Glutamatergic neuron (in vitro differentiated cells): ENCODE results near the gene KCNK5. TPM values are rescaled to one million over a fixed set of nuclear protein-coding genes. Genes with fewer than 3 reads are reported as not detected.

Experiments
- DNase-seq: peaks from one replicate; pipeline ENCODE4 v3.0.0; 2022
- H3K27ac Mint-ChIP-seq: one replicate; pipeline ENCODE4 v1.8.0; 2020; ENCODE audit warnings: mild to moderate bottlenecking, mixed read lengths, inconsistent platforms; ENCODE audit not compliant: unreplicated experiment
- H3K27me3 Mint-ChIP-seq: one replicate; pipeline ENCODE4 v1.8.0; 2020; ENCODE audit warnings: mild to moderate bottlenecking, moderate library complexity, mixed read lengths, inconsistent platforms; ENCODE audit not compliant: unreplicated experiment
- H3K36me3 Mint-ChIP-seq: one replicate; pipeline ENCODE4 v1.8.0; 2020; ENCODE audit warnings: mild to moderate bottlenecking, mixed read lengths, inconsistent platforms; ENCODE audit not compliant: unreplicated experiment
- H3K4me1 Mint-ChIP-seq: one replicate; pipeline ENCODE4 v1.8.0; 2020; ENCODE audit warnings: mild to moderate bottlenecking, low read depth, mixed read lengths, inconsistent platforms; ENCODE audit not compliant: unreplicated experiment
- H3K4me3 Mint-ChIP-seq: one replicate; pipeline ENCODE4 v1.8.0; 2020; ENCODE audit warnings: mild to moderate bottlenecking, mixed read lengths, inconsistent platforms; ENCODE audit not compliant: unreplicated experiment
- H3K9me3 Mint-ChIP-seq: one replicate; pipeline ENCODE4 v1.8.0; 2020; ENCODE audit warnings: mild to moderate bottlenecking, moderate library complexity, mixed read lengths, inconsistent platforms; ENCODE audit not compliant: unreplicated experiment
- total RNA-seq: library from RNA; stranded (reverse); fragmentation: NEBNext Ultra II Directional; extraction: Animal tissue kit (Norgen Biotek cat#: 25700); gene quantifications from one replicate; pipeline ENCODE4 v1.2.1, GENCODE V29; 2021; ENCODE audit not compliant: unreplicated experiment
- TF ChIP-seq, protein P1 (sequence below): fragments of 200-600 bp; sonication (generic); IDR thresholded peaks from one replicate; pipeline ENCODE4 v1.5.0; 2021; ENCODE audit not compliant: partially characterized antibody, unreplicated experiment

The KCNK5 gene
- total RNA-seq, 1 donor from 2014 or later, result 0.71 TPM

DNA sequence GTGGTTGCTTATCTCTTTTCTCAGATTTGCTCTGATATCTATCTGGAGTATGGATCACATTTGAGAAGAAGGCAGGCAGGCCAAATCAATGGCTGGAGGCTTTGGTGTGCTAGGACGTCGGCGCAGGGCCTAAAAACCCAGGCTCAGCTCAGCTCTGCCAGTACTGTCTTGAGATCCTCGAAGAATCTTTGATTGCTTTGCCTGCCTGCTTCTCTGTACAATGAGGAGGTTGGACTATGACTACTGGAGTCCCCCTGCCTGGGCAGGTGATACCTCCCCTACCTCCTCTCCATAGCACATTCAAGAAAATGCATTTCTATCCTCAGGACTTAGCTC lies 25.1 kb downstream of the KCNK5 start:
- TF ChIP-seq, protein P1, sequence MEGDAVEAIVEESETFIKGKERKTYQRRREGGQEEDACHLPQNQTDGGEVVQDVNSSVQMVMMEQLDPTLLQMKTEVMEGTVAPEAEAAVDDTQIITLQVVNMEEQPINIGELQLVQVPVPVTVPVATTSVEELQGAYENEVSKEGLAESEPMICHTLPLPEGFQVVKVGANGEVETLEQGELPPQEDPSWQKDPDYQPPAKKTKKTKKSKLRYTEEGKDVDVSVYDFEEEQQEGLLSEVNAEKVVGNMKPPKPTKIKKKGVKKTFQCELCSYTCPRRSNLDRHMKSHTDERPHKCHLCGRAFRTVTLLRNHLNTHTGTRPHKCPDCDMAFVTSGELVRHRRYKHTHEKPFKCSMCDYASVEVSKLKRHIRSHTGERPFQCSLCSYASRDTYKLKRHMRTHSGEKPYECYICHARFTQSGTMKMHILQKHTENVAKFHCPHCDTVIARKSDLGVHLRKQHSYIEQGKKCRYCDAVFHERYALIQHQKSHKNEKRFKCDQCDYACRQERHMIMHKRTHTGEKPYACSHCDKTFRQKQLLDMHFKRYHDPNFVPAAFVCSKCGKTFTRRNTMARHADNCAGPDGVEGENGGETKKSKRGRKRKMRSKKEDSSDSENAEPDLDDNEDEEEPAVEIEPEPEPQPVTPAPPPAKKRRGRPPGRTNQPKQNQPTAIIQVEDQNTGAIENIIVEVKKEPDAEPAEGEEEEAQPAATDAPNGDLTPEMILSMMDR, result no peak
- peaks cover 3% of the 10 kb centered on the region for H3K27me3 Mint-ChIP-seq
- H3K4me3 Mint-ChIP-seq, result no peak overlapping the region
- peaks cover 4% of the 10 kb centered on the region for H3K9me3 Mint-ChIP-seq
- DNase-seq, result no peak
- peaks cover 9% of the 10 kb centered on the region for H3K4me1 Mint-ChIP-seq
- no peak overlapping the region for H3K27ac Mint-ChIP-seq
- H3K36me3 Mint-ChIP-seq, result no peaks in the 10 kb centered on the region

DNA sequence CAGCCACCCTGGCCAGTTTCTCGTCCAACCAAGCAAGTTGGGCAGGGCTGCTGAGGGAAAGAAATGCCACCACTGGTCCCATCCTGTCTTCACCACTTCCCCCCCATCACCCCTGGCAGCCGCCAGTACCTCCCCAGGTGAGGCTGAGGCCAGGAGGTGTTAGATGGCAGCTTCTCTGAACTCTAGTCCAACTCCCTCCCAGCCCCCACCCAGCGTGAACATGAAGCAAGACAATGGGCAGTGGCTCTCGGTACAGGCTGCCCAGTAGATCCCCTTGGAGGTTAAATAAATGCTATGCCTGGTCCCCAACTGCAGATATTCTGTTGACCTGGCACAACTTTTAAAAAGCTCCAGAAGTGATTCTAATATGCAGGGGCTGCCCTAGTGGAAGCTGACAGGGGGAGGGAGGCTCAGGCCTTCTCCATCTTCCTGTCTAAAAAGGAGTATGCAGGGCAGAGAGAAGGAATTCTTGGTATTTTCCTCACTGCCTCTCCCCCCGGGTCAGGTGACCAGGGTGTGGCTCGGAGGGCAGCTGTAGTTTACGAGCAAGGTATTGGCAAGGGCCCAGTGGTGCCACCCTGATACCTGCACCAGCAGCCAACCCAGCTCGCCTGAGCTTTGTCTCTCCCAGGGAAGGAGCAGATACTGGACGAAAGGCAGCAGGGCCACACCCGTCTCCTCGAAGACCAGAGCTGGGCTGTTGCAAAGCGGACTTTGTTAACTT lies 25.7 kb downstream of the KCNK5 start:
- Mint-ChIP-seq H3K36me3 (no peaks in the 10 kb centered on the region), H3K27ac (no peak overlapping the region), H3K4me3 (no peak overlapping the region), H3K4me1 (peaks cover 9% of the 10 kb centered on the region), H3K27me3 (peaks cover 3% of the 10 kb centered on the region), H3K9me3 (peaks cover 4% of the 10 kb centered on the region)
- TF ChIP-seq, protein P1, result no peak
- no peak for DNase-seq

DNA sequence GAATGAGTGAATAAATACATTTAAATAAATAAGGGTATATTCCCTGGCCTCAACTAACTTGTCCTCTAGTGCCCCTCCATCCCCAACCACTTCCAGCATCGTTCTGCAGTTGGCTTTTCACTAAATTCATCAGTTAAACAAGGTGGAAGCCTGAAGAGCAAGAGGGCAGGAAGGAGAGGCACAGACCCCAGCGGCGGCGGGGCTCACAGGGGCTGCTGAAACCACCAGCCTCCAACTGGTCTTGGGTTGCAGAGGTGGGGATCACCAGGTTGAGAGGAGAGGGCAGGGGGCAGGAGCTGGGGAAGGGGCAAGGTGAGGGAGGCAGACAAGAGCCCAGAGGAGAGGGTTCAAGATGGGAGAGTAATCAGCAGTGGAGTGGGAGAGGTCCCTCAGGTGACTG lies 27.1 kb downstream of the KCNK5 start:
- H3K27me3 Mint-ChIP-seq, result peaks cover 3% of the 10 kb centered on the region
- TF ChIP-seq, protein P1, result no peak
- no peak overlapping the region for H3K4me3 Mint-ChIP-seq
- no peak for DNase-seq
- peaks cover 5% of the 10 kb centered on the region for H3K4me1 Mint-ChIP-seq
- no peak overlapping the region for H3K27ac Mint-ChIP-seq
- H3K9me3 Mint-ChIP-seq, result peaks cover 2% of the 10 kb centered on the region
- no peaks in the 10 kb centered on the region for H3K36me3 Mint-ChIP-seq

DNA sequence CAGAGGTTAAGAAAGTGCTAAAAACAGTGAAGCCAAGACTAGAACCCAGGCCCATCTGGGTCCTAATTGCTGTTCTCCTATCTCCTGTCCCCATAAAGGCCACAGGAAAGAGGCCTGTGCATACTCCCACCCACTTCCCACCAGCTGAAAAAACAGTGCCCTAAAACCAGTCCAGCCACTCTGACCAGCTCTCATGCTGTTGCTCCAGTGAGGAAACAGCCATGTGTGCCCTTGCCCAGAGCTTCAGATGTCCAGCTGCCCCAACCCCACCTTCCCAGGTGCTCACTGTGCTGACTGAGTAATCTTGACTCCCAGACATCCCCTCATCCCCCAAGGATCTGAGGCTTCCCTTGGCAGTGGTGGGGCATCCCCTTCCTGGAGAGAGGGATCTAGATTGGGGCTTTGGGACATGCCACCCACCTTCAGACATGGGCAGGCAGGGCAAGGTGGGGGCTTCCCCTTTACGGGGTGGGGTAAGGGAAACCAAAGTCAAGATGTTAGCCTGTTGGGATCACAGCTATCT lies 28.7 kb downstream of the KCNK5 start:
- no peak for DNase-seq
- H3K4me3 Mint-ChIP-seq, result no peak overlapping the region
- no peaks in the 10 kb centered on the region for H3K36me3 Mint-ChIP-seq
- H3K9me3 Mint-ChIP-seq, result peaks cover 2% of the 10 kb centered on the region
- peaks cover 3% of the 10 kb centered on the region for H3K27me3 Mint-ChIP-seq
- no peak overlapping the region for H3K27ac Mint-ChIP-seq
- H3K4me1 Mint-ChIP-seq, result peaks cover 5% of the 10 kb centered on the region
- TF ChIP-seq, protein P1, result no peak

DNA sequence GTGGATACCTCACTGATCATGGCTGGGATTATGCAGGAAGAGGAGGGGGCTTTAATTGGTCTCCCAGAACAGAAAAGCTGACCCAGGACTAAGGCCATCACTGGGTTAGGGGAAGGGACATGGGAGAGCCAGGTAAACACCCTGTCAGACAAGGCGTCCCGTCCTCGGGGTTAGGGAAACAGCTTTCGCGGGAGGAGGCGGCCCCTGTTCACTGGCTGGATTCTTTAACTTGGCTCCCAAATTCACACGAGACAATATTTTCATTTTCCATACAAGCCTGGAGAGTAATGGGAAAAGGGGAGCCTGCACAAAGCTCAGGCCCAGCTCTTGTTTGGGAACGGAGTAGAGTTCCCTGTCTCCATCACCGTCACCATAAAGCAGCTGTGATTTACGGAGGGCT lies 29.3 kb downstream of the KCNK5 start:
- Mint-ChIP-seq H3K9me3 (peaks cover 2% of the 10 kb centered on the region), H3K4me1 (peaks cover 5% of the 10 kb centered on the region), H3K27me3 (peaks cover 3% of the 10 kb centered on the region), H3K36me3 (peaks cover 2% of the 10 kb centered on the region), H3K27ac (no peak overlapping the region), H3K4me3 (no peak overlapping the region)
- DNase-seq, result no peak
- TF ChIP-seq, protein P1, result no peak
